Measurements from ENCODE around the gene DHRSX.

Gene DHRSX

GRCh38 chrX:2502668-2503519 lies 2.1 kb upstream of the DHRSX start (continued):
- TF ChIP-seq, protein P1, sequence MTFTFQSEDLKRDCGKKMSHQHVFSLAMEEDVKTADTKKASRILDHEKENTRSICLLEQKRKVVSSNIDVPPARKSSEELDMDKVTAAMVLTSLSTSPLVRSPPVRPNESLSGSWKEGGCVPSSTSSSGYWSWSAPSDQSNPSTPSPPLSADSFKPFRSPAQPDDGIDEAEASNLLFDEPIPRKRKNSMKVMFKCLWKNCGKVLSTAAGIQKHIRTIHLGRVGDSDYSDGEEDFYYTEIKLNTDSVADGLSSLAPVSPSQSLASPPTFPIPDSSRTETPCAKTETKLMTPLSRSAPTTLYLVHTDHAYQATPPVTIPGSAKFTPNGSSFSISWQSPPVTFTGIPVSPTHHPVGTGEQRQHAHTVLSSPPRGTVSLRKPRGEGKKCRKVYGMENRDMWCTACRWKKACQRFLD (tag by site-specific recombination; IDR thresholded peaks at IDR 0.05), result no peak
- TF ChIP-seq, protein P2, sequence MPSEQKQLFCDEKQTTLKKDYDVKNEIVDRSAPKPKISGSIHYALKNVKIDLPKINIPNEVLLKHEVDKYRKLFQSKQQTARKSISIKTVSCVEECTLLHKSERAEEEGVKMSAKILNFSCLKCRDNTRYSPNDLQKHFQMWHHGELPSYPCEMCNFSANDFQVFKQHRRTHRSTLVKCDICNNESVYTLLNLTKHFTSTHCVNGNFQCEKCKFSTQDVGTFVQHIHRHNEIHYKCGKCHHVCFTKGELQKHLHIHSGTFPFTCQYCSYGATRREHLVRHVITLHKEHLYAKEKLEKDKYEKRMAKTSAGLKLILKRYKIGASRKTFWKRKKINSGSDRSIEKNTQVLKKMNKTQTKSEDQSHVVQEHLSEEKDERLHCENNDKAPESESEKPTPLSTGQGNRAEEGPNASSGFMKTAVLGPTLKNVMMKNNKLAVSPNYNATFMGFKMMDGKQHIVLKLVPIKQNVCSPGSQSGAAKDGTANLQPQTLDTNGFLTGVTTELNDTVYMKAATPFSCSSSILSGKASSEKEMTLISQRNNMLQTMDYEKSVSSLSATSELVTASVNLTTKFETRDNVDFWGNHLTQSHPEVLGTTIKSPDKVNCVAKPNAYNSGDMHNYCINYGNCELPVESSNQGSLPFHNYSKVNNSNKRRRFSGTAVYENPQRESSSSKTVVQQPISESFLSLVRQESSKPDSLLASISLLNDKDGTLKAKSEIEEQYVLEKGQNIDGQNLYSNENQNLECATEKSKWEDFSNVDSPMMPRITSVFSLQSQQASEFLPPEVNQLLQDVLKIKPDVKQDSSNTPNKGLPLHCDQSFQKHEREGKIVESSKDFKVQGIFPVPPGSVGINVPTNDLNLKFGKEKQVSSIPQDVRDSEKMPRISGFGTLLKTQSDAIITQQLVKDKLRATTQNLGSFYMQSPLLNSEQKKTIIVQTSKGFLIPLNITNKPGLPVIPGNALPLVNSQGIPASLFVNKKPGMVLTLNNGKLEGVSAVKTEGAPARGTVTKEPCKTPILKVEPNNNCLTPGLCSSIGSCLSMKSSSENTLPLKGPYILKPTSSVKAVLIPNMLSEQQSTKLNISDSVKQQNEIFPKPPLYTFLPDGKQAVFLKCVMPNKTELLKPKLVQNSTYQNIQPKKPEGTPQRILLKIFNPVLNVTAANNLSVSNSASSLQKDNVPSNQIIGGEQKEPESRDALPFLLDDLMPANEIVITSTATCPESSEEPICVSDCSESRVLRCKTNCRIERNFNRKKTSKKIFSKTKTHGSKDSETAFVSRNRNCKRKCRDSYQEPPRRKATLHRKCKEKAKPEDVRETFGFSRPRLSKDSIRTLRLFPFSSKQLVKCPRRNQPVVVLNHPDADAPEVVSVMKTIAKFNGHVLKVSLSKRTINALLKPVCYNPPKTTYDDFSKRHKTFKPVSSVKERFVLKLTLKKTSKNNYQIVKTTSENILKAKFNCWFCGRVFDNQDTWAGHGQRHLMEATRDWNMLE (tag by site-specific recombination; conservative IDR thresholded peaks at IDR 0.05; ENCODE audit: low read depth), result 0 out of 2 replicates have a peak, but pooled peaks have one; percentile 17
- no peak for TF ChIP-seq ZNF473 (tag by site-specific recombination; IDR thresholded peaks at IDR 0.05)
- TF ChIP-seq, protein P3, sequence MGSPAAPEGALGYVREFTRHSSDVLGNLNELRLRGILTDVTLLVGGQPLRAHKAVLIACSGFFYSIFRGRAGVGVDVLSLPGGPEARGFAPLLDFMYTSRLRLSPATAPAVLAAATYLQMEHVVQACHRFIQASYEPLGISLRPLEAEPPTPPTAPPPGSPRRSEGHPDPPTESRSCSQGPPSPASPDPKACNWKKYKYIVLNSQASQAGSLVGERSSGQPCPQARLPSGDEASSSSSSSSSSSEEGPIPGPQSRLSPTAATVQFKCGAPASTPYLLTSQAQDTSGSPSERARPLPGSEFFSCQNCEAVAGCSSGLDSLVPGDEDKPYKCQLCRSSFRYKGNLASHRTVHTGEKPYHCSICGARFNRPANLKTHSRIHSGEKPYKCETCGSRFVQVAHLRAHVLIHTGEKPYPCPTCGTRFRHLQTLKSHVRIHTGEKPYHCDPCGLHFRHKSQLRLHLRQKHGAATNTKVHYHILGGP (tag by site-specific recombination; IDR thresholded peaks at IDR 0.05), result no peak
- TF ChIP-seq ZNF521 (tag by site-specific recombination; IDR thresholded peaks at IDR 0.05), result no peak
- no peak for TF ChIP-seq ZNF585B (tag by site-specific recombination; IDR thresholded peaks at IDR 0.05)
- no peak for TF ChIP-seq ZNF747 (tag by site-specific recombination; IDR thresholded peaks at IDR 0.05)
- TF ChIP-seq YY2 (tag by site-specific recombination; IDR thresholded peaks at IDR 0.05), result no peak
- no peak for TF ChIP-seq GLI4 (tag by site-specific recombination; IDR thresholded peaks at IDR 0.05)
- TF ChIP-seq ZNF785 (tag by site-specific recombination; IDR thresholded peaks at IDR 0.05), result no peak
- peak; percentile 40; the same call in 1 of the 2 replicates for TF ChIP-seq PRDM6 (tag by site-specific recombination; IDR thresholded peaks at IDR 0.05)
- no peak for TF ChIP-seq ZNF121 (tag by site-specific recombination; IDR thresholded peaks at IDR 0.05)
- TF ChIP-seq ZNF571 (tag by site-specific recombination; IDR thresholded peaks at IDR 0.05), result no peak
- no peak for TF ChIP-seq ZNF626 (tag by site-specific recombination; IDR thresholded peaks at IDR 0.05)
- TF ChIP-seq, protein P4, sequence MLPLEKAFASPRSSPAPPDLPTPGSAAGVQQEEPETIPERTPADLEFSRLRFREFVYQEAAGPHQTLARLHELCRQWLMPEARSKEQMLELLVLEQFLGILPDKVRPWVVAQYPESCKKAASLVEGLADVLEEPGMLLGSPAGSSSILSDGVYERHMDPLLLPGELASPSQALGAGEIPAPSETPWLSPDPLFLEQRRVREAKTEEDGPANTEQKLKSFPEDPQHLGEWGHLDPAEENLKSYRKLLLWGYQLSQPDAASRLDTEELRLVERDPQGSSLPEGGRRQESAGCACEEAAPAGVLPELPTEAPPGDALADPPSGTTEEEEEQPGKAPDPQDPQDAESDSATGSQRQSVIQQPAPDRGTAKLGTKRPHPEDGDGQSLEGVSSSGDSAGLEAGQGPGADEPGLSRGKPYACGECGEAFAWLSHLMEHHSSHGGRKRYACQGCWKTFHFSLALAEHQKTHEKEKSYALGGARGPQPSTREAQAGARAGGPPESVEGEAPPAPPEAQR (tag by site-specific recombination; IDR thresholded peaks at IDR 0.05), result no peak
- TF ChIP-seq YY1 (tag by site-specific recombination; IDR thresholded peaks at IDR 0.05), result peak; percentile 79
- 0 out of 2 replicates have a peak, but pooled peaks have one; percentile 25 for TF ChIP-seq HOXD13 (CRISPR knock-in tag; IDR thresholded peaks at IDR 0.05; ENCODE audit: borderline replicate concordance)
- no peak for TF ChIP-seq KLF16 (tag by site-specific recombination; IDR thresholded peaks at IDR 0.05)
- TF ChIP-seq ZNF37A (tag by site-specific recombination; IDR thresholded peaks at IDR 0.05), result no peak
- no peak for TF ChIP-seq TRIM28 (IDR thresholded peaks at IDR 0.05; ENCODE audit: borderline replicate concordance, low read length)
- no peak for TF ChIP-seq ZNF514 (tag by site-specific recombination; IDR thresholded peaks at IDR 0.05)
- TF ChIP-seq ZNF658 (tag by site-specific recombination; IDR thresholded peaks at IDR 0.05), result no peak
- peak; percentile 81 for TF ChIP-seq IKZF3 (tag by site-specific recombination; IDR thresholded peaks at IDR 0.05)
- TF ChIP-seq, protein P5, sequence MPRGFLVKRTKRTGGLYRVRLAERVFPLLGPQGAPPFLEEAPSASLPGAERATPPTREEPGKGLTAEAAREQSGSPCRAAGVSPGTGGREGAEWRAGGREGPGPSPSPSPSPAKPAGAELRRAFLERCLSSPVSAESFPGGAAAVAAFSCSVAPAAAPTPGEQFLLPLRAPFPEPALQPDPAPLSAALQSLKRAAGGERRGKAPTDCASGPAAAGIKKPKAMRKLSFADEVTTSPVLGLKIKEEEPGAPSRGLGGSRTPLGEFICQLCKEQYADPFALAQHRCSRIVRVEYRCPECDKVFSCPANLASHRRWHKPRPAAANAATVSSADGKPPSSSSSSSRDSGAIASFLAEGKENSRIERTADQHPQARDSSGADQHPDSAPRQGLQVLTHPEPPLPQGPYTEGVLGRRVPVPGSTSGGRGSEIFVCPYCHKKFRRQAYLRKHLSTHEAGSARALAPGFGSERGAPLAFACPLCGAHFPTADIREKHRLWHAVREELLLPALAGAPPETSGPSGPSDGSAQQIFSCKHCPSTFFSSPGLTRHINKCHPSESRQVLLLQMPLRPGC (tag by site-specific recombination; IDR thresholded peaks at IDR 0.05), result peak; percentile 85
- peak; percentile 65 for TF ChIP-seq ZNF629 (tag by site-specific recombination; IDR thresholded peaks at IDR 0.05)

All from HEK293 (cell line).